Muscle of leg (tissue), 11 donors: Measurements from ENCODE around the gene PPP2R3A. TPM values are rescaled to one million over a fixed set of nuclear protein-coding genes. Genes with fewer than 3 reads are reported as not detected.
"Not testable (repeated sequence)": the region's sequence is repeated elsewhere in the genome, so short reads cannot be mapped to it uniquely, and the experiment has no call there.

ENCODE experiments used
- DNase-seq: peaks from one replicate; pipeline ENCODE4 v3.0.0; 2013
- H3K27ac ChIP-seq: one replicate; pipeline ENCODE4 v1.5.1; 2013; ENCODE audit warnings: mild to moderate bottlenecking, low read length, control low read depth
- H3K27me3 ChIP-seq: one replicate; pipeline ENCODE4 v1.6.1; 2013; ENCODE audit warnings: low read length; ENCODE audit not compliant: control insufficient read depth, insufficient read depth
- H3K36me3 ChIP-seq: one replicate; pipeline ENCODE4 v1.6.1; 2013; ENCODE audit warnings: low read length; ENCODE audit not compliant: control insufficient read depth, insufficient read depth
- H3K4me1 ChIP-seq: one replicate; pipeline ENCODE4 v1.6.1; 2013; ENCODE audit warnings: low read length; ENCODE audit not compliant: control insufficient read depth, insufficient read depth
- H3K4me3 ChIP-seq: one replicate; pipeline ENCODE4 v1.5.1; 2013; ENCODE audit warnings: low read length, control low read depth
- H3K9me3 ChIP-seq: replicated peaks from 2 replicates; pipeline ENCODE4 v1.6.1; 2013; ENCODE audit warnings: low read depth, low read length; ENCODE audit not compliant: control insufficient read depth
- WGBS: methylation state at CpG from one replicate; pipeline ENCODE4 v1.1.5; 2013; ENCODE audit warnings: missing lambda C conversion rate; ENCODE audit not compliant: insufficient coverage; 5-methylcytosine and 5-hydroxymethylcytosine counted together
- polyA plus RNA-seq, 8 donors: library from polyadenylated mRNA; unstranded; fragments of 120-200 nt; gene quantifications; one replicate each; pipeline versions ENCODE4 v1.2.1 to v1.2.3, GENCODE V29; 2013; ENCODE audit warnings: inconsistent platforms in 1 of 8, low replicate concordance in 1 of 8; ENCODE audit not compliant: insufficient read length in 8 of 8, insufficient read depth in 1 of 8
- total RNA-seq: library from RNA; stranded (reverse); fragments of 120-200 nt; gene quantifications from one replicate; pipeline ENCODE4 v1.2.4, GENCODE V29; 2013

Gene PPP2R3A
- total and polyA plus RNA-seq, 9 donors = 29.9 to 64.6 (median 48.2) TPM

DNA sequence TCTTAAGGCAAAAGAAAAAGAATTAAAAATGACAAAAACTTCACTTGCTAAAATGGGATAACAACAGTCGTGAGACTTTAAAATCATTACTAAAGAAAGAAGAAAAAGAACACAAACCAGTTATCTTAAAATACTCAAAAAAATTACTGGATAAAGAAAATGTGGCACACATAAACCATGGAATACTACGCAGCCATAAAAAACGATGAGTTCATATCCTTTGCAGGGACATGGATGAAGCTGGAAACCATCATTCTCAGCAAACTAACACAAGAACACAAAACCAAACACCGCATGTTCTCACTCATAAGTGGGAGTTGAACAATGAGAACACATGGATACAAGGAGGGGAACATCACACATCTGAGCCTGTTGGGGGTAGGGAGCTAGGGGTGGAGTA, 202.7 kb downstream of the PPP2R3A start:
- not testable (repeated sequence) for DNase-seq, H3K9me3 ChIP-seq, H3K4me1 ChIP-seq, H3K27me3 ChIP-seq, H3K36me3 ChIP-seq, H3K4me3 ChIP-seq, H3K27ac ChIP-seq
- no CpG with 5 or more reads among the region's 4 CpGs for WGBS

DNA sequence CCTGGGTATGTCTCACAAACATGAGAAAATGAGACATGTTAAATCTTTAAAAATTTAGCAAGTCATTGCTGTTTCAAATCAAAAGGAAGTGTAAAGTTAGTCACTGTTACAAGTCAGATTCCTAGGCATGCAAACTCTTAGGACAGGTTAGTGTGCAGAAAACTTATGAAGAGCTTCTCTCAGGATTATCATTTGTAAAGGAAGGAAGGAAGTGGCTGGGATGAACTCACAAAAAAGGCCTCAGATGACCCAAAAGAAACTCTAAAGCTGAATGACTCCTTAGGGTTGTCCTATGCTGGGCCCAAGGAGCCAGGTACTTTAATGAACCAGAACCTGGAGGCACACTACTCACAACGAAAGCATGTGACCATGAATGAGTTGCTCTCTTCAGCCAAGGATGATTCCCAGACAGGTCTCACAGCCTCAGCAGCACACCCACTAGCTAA, 205.6 kb downstream of the PPP2R3A start:
- Histone ChIP-seq H3K27me3 (no peaks in the 10 kb centered on the region), H3K9me3 (no peaks in the 10 kb centered on the region), H3K4me3 (no peak overlapping the region), H3K4me1 (no peaks in the 10 kb centered on the region), H3K36me3 (no peaks in the 10 kb centered on the region), H3K27ac (no peak overlapping the region)
- no CpG with 5 or more reads among the region's 1 CpG for WGBS
- no peak for DNase-seq

DNA sequence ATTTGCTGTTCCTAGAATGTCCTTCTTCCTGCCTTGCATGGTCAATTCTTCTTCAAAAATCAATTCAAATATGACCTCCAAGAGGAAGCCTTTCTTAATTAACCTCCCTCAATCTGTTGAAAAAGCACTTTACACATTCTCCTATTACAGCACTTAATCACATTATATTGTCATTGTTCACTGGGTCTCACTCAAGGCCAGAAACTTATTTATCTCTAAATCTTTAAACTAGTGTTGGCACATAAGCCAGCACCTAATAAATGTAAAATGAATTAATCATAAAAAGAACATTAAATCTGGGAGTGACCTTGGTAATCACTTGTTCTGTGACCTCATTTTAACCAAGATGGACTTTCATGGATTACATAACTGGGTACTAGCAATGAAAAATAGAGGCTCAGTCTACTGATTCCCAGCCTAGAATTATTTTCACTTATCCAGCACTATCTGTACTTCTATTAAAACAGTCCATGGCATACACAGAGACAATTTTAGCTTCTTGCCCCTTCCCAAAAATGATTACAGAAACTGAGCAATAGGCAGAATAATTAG, 208.5 kb downstream of the PPP2R3A start:
- Histone ChIP-seq H3K4me1 (no peaks in the 10 kb centered on the region), H3K9me3 (no peaks in the 10 kb centered on the region), H3K36me3 (no peaks in the 10 kb centered on the region), H3K4me3 (no peak overlapping the region), H3K27me3 (no peaks in the 10 kb centered on the region), H3K27ac (no peak overlapping the region)
- DNase-seq = no peak

DNA sequence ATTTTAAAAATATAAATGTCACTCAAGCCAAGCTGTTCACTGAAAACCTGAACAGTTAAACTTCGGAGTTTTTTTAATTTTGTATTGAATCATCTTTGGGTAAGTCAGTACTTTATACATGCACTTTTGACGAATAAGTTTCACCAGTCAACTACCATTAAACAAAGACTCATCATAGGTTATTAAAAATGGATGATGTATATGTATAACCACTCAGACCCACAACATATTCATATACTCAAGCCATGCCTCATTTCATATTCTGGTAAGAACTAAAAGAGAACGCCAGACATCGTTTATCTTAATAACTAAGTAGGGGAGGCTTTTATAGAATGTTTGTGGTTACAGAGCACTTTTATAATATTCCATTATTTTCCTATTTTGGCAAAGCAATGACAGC, 212.3 kb downstream of the PPP2R3A start:
- Histone ChIP-seq H3K4me1 (no peaks in the 10 kb centered on the region), H3K4me3 (no peak overlapping the region), H3K27me3 (no peaks in the 10 kb centered on the region), H3K9me3 (no peaks in the 10 kb centered on the region), H3K36me3 (no peaks in the 10 kb centered on the region), H3K27ac (no peak overlapping the region)
- no CpG with 5 or more reads among the region's 4 CpGs for WGBS
- no peak for DNase-seq

DNA sequence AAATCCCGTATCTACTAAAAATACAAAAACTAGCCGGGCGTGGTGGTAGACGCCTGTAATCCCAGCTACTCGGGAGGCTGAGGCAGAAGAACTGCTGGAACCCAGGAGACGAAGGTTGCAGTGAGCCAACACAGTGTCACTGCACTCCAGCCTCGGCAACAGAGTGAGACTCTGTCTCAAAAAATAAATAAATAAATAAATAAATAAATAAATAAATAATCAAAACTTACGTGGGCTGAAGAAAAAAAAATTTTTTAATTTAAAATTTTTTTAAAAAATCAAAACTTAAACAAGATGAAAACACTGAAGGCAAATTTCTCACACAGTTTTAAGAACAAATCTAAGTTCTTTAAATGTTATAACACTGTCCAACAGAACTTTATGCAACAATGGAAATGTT, 216.2 kb downstream of the PPP2R3A start:
- no peak overlapping the region for H3K4me3 ChIP-seq
- H3K27me3 ChIP-seq = no peaks in the 10 kb centered on the region
- DNase-seq = no peak
- WGBS = 90% methylated on average over 4 of the region's 8 CpGs
- no peaks in the 10 kb centered on the region for H3K9me3 ChIP-seq
- no peaks in the 10 kb centered on the region for H3K4me1 ChIP-seq
- H3K36me3 ChIP-seq = no peaks in the 10 kb centered on the region
- H3K27ac ChIP-seq = no peak overlapping the region

DNA sequence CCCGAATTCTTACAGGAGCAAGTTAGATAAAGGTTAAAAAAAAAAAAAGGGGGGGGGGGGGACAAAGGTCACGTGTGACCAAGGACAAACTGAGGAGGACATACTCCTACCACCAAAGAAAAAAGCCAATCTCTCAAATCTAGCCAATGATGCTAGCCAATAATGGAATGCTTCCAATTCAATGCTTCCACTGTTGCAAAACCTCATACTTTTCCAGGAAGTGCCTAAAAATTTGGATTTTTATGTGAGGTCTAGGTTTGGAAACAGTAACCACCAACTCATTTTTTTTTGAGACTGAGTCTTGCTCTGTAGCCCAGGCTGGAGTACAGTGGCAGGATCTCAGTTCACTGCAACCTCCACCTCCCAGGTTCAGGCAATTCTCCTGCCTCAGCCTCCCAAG, 219.2 kb downstream of the PPP2R3A start:
- no peaks in the 10 kb centered on the region for H3K27me3 ChIP-seq
- H3K9me3 ChIP-seq = no peaks in the 10 kb centered on the region
- DNase-seq = no peak
- H3K27ac ChIP-seq = no peak overlapping the region
- no CpG with 5 or more reads among the region's 2 CpGs for WGBS
- H3K4me3 ChIP-seq = no peak overlapping the region
- no peaks in the 10 kb centered on the region for H3K36me3 ChIP-seq
- H3K4me1 ChIP-seq = peaks cover 5% of the 10 kb centered on the region

DNA sequence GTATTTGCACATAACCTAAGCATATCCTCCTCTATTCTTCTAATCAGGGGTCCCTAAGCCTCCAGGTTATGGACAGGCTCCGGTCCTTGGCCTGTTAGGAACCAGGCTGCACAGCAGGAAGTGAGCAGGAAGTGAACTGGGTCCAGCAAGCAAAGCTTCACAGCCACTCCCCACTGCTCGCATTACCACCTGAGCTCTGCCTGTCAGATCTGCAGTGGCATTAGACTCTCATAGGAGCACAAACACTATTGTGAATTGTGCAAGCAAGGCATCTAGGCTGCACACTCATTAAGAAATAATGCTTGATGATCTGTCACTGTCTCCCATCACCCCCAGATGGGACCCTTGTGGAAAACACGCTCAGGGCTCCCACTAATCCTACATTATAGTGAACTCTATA, 220.8 kb downstream of the PPP2R3A start:
- Histone ChIP-seq H3K4me3 (no peak overlapping the region), H3K27ac (no peak overlapping the region), H3K36me3 (no peaks in the 10 kb centered on the region), H3K4me1 (peaks cover 7% of the 10 kb centered on the region), H3K9me3 (no peaks in the 10 kb centered on the region), H3K27me3 (no peaks in the 10 kb centered on the region)
- no CpG with 5 or more reads among the region's 3 CpGs for WGBS
- no peak for DNase-seq

DNA sequence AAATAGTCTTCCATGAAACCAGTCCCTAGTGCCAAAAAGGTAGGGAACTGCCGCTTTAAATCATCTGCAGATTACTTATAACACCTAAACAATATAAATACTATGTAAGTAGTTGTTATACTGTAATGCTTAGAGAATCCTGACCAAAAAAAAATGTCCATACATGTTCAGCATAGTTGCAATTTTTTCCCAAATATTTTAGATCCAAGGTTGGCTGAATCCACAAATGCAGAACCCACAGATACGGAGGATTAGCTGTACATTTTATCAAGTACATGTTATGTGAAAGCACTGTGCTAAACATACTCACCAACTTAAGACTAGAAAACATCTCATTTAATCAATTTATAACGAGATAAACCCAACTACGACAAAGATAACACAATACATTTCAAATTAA, 221.3 kb downstream of the PPP2R3A start:
- Histone ChIP-seq H3K4me3 (no peak overlapping the region), H3K9me3 (no peaks in the 10 kb centered on the region), H3K27ac (no peak overlapping the region), H3K27me3 (no peaks in the 10 kb centered on the region), H3K36me3 (no peaks in the 10 kb centered on the region), H3K4me1 (peaks cover 10% of the 10 kb centered on the region)
- DNase-seq = no peak
- WGBS = no CpG with 5 or more reads among the region's 4 CpGs

DNA sequence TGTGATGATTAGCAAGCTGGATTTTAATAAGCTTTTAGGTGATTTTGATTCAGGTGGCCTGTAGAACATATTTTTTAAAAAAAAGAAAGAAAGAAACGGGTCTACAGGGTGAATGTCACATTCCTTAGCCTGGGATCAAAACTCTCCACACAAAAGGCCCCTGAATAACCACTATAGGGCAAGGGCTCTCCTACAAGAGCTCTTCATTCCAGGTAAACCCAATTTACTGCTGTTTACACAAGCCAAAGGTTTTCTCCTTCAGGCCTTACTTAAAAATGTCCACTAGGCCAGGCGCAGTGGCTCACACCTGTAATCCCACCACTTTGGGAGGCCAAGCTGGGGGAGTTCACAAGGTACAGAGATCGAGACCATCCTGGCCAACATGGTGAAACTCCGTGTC, 222.3 kb downstream of the PPP2R3A start:
- WGBS = 95% methylated on average over 2 of the region's 4 CpGs
- no peaks in the 10 kb centered on the region for H3K36me3 ChIP-seq
- H3K27me3 ChIP-seq = no peaks in the 10 kb centered on the region
- DNase-seq = no peak
- H3K27ac ChIP-seq = no peak overlapping the region
- H3K4me3 ChIP-seq = no peak overlapping the region
- no peaks in the 10 kb centered on the region for H3K9me3 ChIP-seq
- peaks cover 14% of the 10 kb centered on the region for H3K4me1 ChIP-seq

DNA sequence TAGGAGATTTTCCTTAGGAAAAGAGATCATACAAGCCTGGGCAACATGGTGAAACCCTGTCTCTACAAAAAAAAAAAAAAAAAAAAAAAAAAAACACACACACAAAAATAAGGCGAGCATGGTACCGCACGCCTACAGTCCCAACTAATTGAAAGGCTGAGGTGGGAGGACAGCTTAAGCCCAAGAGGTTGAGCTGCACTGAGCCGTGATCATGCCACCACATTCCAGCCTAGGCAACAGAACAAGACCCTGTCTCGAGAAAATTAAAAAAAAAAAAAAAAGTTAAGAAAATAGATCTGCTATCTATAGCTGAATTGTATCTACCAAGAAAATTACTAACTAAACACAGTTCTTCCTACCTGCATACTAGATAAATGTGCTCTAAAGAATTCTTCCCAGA, 223.5 kb downstream of the PPP2R3A start:
- H3K36me3 ChIP-seq = no peaks in the 10 kb centered on the region
- H3K4me1 ChIP-seq = peaks cover 14% of the 10 kb centered on the region
- H3K27me3 ChIP-seq = no peaks in the 10 kb centered on the region
- H3K9me3 ChIP-seq = no peaks in the 10 kb centered on the region
- no peak overlapping the region for H3K4me3 ChIP-seq
- WGBS = no CpG with 5 or more reads among the region's 5 CpGs
- DNase-seq = no peak
- H3K27ac ChIP-seq = no peak overlapping the region
